Measurements from ENCODE around the gene CNDP2.
"Not testable (repeated sequence)": the region's sequence is repeated elsewhere in the genome, so short reads cannot be mapped to it uniquely, and the experiment has no call there.

Gene CNDP2

DNA sequence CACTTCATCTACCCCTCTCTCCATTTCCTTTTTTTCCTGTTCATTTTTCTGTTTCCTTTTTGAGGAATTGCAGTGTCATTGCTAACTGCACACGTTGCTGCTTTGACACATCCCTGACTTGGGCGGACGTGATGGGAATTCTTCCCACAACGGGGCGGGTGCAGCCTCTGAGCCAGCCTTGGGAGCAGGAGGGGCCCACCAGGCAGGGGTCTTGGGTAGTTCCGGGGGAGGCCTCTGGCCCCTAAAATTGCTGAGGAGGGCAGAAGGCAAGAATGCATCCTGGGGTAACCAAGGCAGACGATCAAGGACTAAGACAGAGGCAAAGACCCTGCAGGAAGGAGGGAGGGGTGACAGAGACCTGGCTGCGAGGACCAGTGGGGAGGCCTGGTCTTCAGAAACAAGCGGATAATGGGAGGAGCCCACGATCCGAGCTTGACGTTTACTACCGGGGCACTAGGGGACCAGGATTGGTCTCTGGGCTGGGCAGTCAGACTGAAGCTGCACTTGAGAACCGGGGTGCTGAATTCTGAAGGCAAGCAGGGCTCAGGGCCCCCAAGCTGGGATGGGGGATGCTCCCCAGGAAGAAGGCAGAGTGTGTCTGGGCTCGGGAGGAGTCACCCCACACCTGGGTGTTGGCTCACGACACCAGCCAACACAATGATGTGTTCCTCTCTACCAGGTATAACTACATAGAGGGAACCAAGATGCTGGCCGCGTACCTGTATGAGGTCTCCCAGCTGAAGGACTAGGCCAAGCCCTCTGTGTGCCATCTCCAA lies 23.3 kb downstream of the CNDP2 start:
- no peak for DNase-seq

DNA sequence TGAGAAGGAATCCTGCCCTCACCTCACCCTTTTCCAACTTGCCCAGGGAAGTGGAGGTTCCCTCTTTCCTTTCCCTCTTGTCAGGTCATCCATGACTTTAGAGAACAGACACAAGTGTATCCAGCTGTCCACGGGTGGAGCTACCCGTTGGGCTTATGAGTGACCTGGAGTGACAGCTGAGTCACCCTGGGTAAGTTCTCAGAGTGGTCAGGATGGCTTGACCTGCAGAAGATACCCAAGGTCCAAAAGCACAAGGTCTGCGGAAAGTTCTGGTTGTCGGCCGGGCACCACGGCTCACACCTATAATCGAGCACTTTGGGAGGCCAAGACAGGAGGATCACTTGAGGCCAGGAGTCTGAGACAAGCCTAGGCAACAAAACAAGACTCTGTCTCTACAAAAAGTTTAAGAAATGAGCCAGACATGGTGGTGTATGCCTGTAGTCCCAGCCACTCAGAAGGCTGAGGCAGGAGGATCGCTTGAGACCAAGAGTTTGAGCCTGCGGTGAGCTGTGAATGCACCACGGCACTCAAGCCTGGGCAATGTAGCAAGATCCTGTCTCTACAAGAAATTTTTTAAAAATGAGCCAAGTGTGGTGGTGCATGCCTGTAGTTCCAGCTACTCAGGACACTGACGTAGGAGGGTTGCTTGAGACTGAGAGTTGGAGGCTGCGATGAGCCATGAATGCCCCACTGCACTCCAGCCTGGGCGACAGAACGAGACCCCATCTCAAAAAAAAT lies 24.1 kb downstream of the CNDP2 start:
- no peak for DNase-seq

- DNase-seq: no peak
Observed at GRCh38 chr18:74521068-74521725, 25.0 kb downstream of the CNDP2 start.

DNA sequence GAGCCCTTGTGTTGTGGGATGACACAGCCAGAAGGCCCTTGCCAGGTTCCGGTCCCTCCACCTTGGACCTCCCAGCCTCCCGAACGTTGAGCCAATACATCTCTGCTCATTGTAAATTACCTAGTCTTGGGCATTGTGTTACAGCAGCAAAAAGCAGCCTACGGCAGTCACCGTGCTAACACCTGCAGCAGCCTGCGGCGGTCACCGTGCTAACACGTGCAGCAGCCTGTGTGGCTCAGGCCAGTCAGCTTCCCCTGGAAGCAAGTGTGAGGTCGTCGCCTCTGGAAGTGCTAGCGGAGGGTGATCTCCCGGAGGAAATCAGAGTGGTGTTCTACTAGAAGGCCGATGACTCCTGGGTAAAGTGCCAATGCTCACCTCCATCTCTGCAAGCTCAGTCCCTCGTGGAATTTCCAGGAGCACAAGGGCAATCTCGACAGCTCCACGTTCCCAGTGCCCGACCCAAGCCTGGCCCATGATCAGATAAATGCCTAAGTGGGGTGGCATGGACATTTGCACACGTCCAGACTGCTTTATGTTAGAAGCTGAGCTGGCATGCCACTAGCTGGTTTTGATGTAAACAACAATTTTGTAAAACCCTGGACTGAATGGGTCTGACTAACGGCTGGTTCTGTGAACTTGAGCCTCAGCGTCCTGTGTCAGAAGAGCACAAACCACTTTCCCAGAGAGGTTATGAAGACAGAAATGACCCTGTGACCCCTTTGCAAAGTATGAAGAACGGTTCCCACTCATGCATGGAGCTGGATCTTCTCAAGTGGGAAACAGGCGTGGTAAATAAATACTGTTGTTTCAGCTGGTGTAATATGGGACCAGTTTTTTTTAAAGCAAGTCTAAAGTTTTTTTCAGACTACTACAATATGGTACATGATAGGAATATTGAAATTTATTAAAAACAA lies 26.7 kb downstream of the CNDP2 start:
- DNase-seq: peak; percentile 21

DNA sequence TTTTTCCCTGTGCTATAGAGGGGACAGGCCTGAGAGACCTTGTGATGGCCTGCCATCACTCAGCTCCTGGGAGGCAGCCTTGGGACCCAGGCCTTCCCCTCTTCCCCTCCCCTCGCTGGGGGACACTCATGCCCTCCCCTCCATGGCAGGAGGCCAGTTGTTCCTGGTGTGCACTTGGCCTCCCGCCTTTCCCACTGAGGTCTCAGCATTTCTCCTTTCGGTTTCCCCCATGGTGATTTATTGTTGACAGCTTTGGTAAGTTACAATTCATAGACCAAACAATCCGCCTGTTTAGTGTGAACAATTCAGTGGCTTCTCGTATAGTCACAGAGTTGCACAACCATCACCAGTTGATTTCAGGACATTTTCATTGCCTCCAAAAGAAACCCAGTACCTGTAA lies 27.9 kb downstream of the CNDP2 start:
- DNase-seq: peak; percentile 28

GRCh38 chr18:74524915-74525314 lies 28.8 kb downstream of the CNDP2 start:
- not testable (repeated sequence) for DNase-seq

DNA sequence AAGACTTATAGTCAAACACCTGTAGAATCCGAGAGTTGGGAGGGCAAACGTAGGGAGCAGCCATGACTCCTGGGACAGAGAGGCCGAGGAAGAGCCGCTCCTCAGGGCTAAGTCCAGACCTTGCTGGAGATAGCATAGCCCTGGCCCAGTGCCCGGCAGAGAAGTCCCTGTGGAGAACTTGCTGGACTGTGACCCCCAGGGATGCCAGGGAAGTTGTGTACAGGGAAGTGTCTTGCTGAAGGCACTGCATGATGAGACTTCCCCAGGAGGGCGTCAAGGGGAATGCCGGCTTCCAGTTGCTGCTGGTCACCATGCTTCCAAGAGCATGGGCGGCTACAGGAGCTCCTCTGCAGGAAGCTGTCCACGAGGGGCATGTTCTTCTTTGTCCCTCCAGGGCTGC lies 29.6 kb downstream of the CNDP2 start:
- DNase-seq: no peak

DNA sequence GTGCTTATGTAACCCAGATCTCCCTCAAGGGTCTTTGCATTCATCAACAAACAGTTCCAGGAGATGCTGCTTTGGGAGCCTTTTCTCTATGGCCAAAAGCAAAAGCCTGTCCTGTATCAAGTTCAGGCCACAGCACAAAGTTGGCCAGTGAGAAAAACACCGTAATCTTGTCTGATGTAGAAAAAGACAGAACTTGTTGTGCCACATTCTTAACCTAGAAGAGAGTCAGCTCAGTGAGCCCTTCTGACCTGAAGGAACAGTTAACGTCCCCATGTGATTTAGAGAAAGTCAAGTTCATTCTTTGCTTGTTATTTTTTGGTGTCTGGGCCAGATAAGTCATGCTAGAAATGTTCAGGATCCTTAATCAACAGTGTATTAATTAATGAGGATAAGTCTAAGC lies 30.3 kb downstream of the CNDP2 start:
- DNase-seq: no peak

- DNase-seq: no peak
Observed at GRCh38 chr18:74528478-74528877, 32.3 kb downstream of the CNDP2 start.

DNA sequence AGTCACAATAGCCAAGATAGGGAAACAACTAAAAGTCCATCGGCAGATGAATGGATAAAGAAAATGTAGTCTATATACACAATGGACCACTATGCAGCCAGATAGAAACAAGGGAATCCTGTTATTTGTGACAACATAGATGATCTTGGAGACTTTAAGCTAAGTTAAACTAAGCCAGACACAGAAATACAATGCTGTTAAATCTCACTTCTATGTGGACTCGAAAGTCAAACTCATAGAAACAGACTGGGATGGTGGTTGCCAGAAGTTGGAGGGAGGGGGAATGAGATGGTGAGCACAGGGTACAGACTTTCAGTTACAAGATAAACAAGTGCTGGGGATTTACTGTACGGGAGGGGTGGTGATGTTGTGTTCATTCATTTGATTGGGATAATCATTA lies 32.8 kb downstream of the CNDP2 start:
- no peak for DNase-seq

- no peak for DNase-seq
Observed at GRCh38 chr18:74529378-74529777, 33.2 kb downstream of the CNDP2 start.

GRCh38 chr18:74529811-74530583 lies 33.8 kb downstream of the CNDP2 start:
- DNase-seq: no peak

- DNase-seq: no peak
Observed at GRCh38 chr18:74530584-74530862, 34.4 kb downstream of the CNDP2 start.

DNA sequence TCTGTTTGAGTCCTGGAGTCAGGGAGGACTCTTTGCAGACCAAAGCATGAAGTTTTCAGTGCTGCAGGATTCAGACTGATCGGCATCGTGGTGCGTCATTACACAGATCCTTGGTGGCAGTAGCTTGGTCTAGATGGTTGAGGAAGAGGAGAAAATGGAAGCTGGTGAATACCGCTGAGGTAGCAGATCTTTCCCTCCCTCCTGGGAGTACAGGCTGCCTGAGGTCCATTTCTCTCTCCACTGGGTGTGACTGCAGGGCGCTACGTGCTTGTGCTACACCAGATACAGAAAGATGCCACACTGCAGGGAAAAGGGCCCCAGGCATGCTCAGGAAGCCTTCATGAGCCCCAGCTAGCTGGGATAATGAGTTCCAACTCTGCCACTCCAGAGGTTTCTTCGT lies 34.9 kb downstream of the CNDP2 start:
- DNase-seq: no peak

- no peak for DNase-seq
Observed at GRCh38 chr18:74532511-74533025, 36.4 kb downstream of the CNDP2 start.

DNA sequence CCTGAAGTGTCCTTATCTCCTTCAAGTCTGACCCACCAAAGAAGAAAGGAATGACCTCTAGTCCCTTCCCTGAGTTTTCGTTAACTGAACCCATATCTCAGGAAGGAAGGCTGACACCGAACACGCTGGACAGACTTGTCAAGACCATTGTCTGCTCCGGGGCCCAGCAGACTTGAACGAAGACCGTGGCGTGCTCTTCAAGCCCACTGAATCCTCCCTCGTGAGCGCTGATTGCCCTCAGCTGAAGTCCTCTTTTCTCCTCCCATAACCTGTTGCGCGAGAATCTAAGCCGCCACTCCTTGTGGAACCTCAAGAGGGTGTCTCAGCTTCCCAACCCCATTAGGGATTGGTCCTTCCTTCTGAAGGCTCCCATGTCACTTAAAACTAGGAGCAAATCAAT lies 37.5 kb downstream of the CNDP2 start:
- DNase-seq: no peak

- DNase-seq: no peak
Observed at GRCh38 chr18:74534150-74534969, 38.2 kb downstream of the CNDP2 start, which contains the start of gene CNDP1. TSS of gene CNDP1 (plus strand) at chr18:74534500. CDS start at chr18:74534668, 168 bp downstream.

DNA sequence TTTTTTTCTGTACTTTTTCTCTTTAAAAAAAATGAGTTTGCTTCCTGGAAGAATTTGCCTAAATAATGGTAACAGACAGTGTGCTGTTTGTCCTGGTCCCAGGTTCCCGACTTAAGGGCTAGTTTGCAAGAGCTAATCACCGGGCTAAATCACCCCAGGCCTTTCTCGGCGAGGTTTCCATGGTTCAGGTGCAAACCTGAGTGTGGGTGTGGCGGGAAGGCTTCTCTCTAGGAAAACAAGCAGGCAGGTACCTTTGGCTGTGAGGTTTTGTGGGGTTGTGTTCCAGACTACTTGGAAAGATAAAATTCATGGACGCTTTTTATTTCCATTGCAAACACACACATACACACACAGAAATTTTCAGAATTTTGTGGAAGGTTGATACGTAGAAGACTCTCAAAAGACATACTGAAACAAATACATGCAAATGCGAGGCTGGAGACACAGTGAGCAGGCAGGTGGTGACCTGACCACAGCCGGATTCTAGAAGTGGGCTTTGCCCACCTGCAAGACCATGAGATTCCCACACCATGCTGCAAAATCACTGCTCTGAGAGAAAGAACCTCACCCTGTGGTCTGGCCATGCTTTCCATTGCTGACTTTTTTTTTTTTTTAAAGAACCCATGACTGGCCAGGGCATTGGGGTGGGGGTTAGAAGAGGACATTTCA lies 39.0 kb downstream of the CNDP2 start:
- no peak for DNase-seq

GRCh38 chr18:74539289-74539688 lies 43.1 kb downstream of the CNDP2 start:
- no peak for DNase-seq

- DNase-seq: no peak
Observed at GRCh38 chr18:74540652-74541421, 44.7 kb downstream of the CNDP2 start.
